HEK293 (cell line): ENCODE measurements around the gene LDLR.

ENCODE experiments used
- PATZ1 ChIP-seq: fragments of 450-650 bp; formaldehyde crosslinking; IDR thresholded peaks from 2 replicates; pipeline ENCODE4 v1.5.1; 2016; ENCODE audit warnings: missing biosample characterization, missing genetic modification characterization
- PBX3 ChIP-seq: sonication (generic); formaldehyde crosslinking; IDR thresholded peaks from 2 replicates; pipeline ENCODE4 v1.8.1; 2022; ENCODE audit warnings: mild to moderate bottlenecking, moderate library complexity, missing genetic modification reagents
- PRDM6 ChIP-seq: fragments of 450-650 bp; formaldehyde crosslinking; IDR thresholded peaks from 2 replicates; pipeline ENCODE4 v1.5.1; 2017; ENCODE audit warnings: missing biosample characterization, missing genetic modification characterization
- RBAK ChIP-seq: fragments of 450-650 bp; formaldehyde crosslinking; IDR thresholded peaks from 2 replicates; pipeline ENCODE4 v1.5.1; 2016; ENCODE audit warnings: missing biosample characterization, missing genetic modification characterization
- ZBTB11 ChIP-seq: fragments of 450-650 bp; formaldehyde crosslinking; conservative IDR thresholded peaks from 2 replicates; pipeline ENCODE4 v1.5.1; 2016; ENCODE audit warnings: low read depth, missing biosample characterization, missing genetic modification characterization
- ZFP69B ChIP-seq: fragments of 450-650 bp; formaldehyde crosslinking; IDR thresholded peaks from 2 replicates; pipeline ENCODE4 v1.5.1; 2016; ENCODE audit warnings: missing biosample characterization, missing genetic modification characterization
- ZIC2 ChIP-seq: fragments of 450-650 bp; formaldehyde crosslinking; IDR thresholded peaks from 2 replicates; pipeline ENCODE4 v1.5.1; 2016; ENCODE audit warnings: missing biosample characterization, missing genetic modification characterization
- ZNF18 ChIP-seq: fragments of 450-650 bp; formaldehyde crosslinking; IDR thresholded peaks from 2 replicates; pipeline ENCODE4 v1.5.1; 2016; ENCODE audit warnings: missing biosample characterization, missing genetic modification characterization
- ZNF223 ChIP-seq: fragments of 450-650 bp; formaldehyde crosslinking; IDR thresholded peaks from 2 replicates; pipeline ENCODE4 v1.5.1; 2016; ENCODE audit warnings: missing biosample characterization, missing genetic modification characterization
- ZNF239 ChIP-seq: fragments of 450-650 bp; formaldehyde crosslinking; IDR thresholded peaks from 2 replicates; pipeline ENCODE4 v1.5.1; 2016; ENCODE audit warnings: missing biosample characterization, missing genetic modification characterization
- ZNF24 ChIP-seq: fragments of 450-650 bp; formaldehyde crosslinking; IDR thresholded peaks from 2 replicates; pipeline ENCODE4 v1.5.1; 2016; ENCODE audit warnings: missing biosample characterization, missing genetic modification characterization
- ZNF518A ChIP-seq: fragments of 450-650 bp; formaldehyde crosslinking; conservative IDR thresholded peaks from 2 replicates; pipeline ENCODE4 v1.5.1; 2016; ENCODE audit warnings: low read depth, missing biosample characterization, missing genetic modification characterization
- ZNF544 ChIP-seq: fragments of 450-650 bp; formaldehyde crosslinking; IDR thresholded peaks from 2 replicates; pipeline ENCODE4 v1.5.0; 2017; ENCODE audit warnings: missing biosample characterization, missing genetic modification characterization
- ZNF558 ChIP-seq: fragments of 450-650 bp; formaldehyde crosslinking; IDR thresholded peaks from 2 replicates; pipeline ENCODE4 v1.5.1; 2016; ENCODE audit warnings: missing biosample characterization, missing genetic modification characterization
- ZNF561 ChIP-seq: fragments of 450-650 bp; IDR thresholded peaks from 2 replicates; pipeline ENCODE4 v1.5.1; 2018; ENCODE audit warnings: missing biosample characterization, missing genetic modification characterization, borderline replicate concordance
- ZNF610 ChIP-seq: fragments of 450-650 bp; formaldehyde crosslinking; IDR thresholded peaks from 2 replicates; pipeline ENCODE4 v1.5.1; 2016; ENCODE audit warnings: missing biosample characterization, missing genetic modification characterization, borderline replicate concordance
- ZNF621 ChIP-seq: fragments of 450-650 bp; formaldehyde crosslinking; IDR thresholded peaks from 2 replicates; pipeline ENCODE4 v1.5.1; 2017; ENCODE audit warnings: missing biosample characterization, missing genetic modification characterization
- ZNF658 ChIP-seq: fragments of 450-650 bp; formaldehyde crosslinking; IDR thresholded peaks from 2 replicates; pipeline ENCODE4; 2016; ENCODE audit warnings: missing biosample characterization, missing genetic modification characterization
- ZNF670 ChIP-seq: fragments of 450-650 bp; formaldehyde crosslinking; IDR thresholded peaks from 2 replicates; pipeline ENCODE4 v1.5.1; 2016; ENCODE audit warnings: missing biosample characterization, missing genetic modification characterization, low read depth
- ZNF701 ChIP-seq: fragments of 450-650 bp; formaldehyde crosslinking; IDR thresholded peaks from 2 replicates; pipeline ENCODE4 v1.5.1; 2016; ENCODE audit warnings: missing biosample characterization, missing genetic modification characterization
- ZSCAN23 ChIP-seq: fragments of 450-650 bp; formaldehyde crosslinking; IDR thresholded peaks from 2 replicates; pipeline ENCODE4 v1.5.1; 2016; ENCODE audit warnings: missing biosample characterization, missing genetic modification characterization
- ZSCAN5A ChIP-seq: fragments of 450-650 bp; formaldehyde crosslinking; IDR thresholded peaks from 2 replicates; pipeline ENCODE4 v1.5.1; 2016; ENCODE audit warnings: missing biosample characterization, missing genetic modification characterization

The LDLR gene

GRCh38 chr19:11155373-11156120 is 66.3 kb downstream of the LDLR start, which contains the start of gene SPC24 (continued):
- TF ChIP-seq ZIC2 (tag by site-specific recombination) = peak; percentile 47; the same call in 1 of the 2 replicates
- peak; percentile 56; the same call in 1 of the 2 replicates for TF ChIP-seq ZSCAN23 (tag by site-specific recombination)
- no peak for TF ChIP-seq ZBTB11
- TF ChIP-seq ZNF239 = peak; percentile 32; the same call in 1 of the 2 replicates
- no peak for TF ChIP-seq ZNF24 (tag by site-specific recombination)
- peak; percentile 72 for TF ChIP-seq PATZ1 (tag by site-specific recombination)
- TF ChIP-seq ZNF701 (tag by site-specific recombination) = no peak
- no peak for TF ChIP-seq PRDM6 (tag by site-specific recombination)
- no peak for TF ChIP-seq ZNF658 (tag by site-specific recombination)
- no peak for TF ChIP-seq RBAK (tag by site-specific recombination)
- no peak for TF ChIP-seq ZSCAN5A (tag by site-specific recombination)
- peak; percentile 96 for TF ChIP-seq PBX3 (CRISPR knock-in tag)
- TF ChIP-seq ZNF670 (tag by site-specific recombination) = no peak
- no peak for TF ChIP-seq ZNF558 (tag by site-specific recombination)
- TF ChIP-seq ZNF223 = no peak
- TF ChIP-seq ZNF610 = no peak; the same call in 1 of the 2 replicates
- TF ChIP-seq ZNF544 = no peak
- TF ChIP-seq ZNF561 (tag by site-specific recombination) = peak; percentile 45; the same call in 1 of the 2 replicates
- peak; percentile 57; the same call in 1 of the 2 replicates for TF ChIP-seq ZFP69B (tag by site-specific recombination)
- no peak for TF ChIP-seq ZNF621
- TF ChIP-seq ZNF518A (tag by site-specific recombination) = no peak
- no peak for TF ChIP-seq ZNF18 (tag by site-specific recombination)
